Vagina (tissue), 2 donors: ENCODE results near the gene MAP4K4.

Experiments
- CTCF ChIP-seq, 3 experiments: fragments of 450-650 bp in 2 of 3; fragments of 200-600 bp in 1 of 3; sonication (generic) in 1 of 3; IDR thresholded peaks; one replicate each; pipeline ENCODE4 v1.5.1; 2017 to 2019; ENCODE audit warnings: antibody characterized with exemption in 3 of 3, mild to moderate bottlenecking in 2 of 3, moderate library complexity in 2 of 3
- POLR2A ChIP-seq, 2 donors: fragments of 450-650 bp; IDR thresholded peaks; one replicate each; pipeline ENCODE4 v1.6.1; 2017; ENCODE audit warnings: antibody characterized with exemption in 2 of 2, mild to moderate bottlenecking in 2 of 2, moderate library complexity in 2 of 2
- POLR2AphosphoS5 ChIP-seq, 2 donors: sonication (generic); formaldehyde crosslinking; IDR thresholded peaks; one replicate each; pipeline ENCODE4 v1.9.0; 2017; ENCODE audit warnings: antibody characterized with exemption in 2 of 2, mild to moderate bottlenecking in 2 of 2, low read depth in 1 of 2; ENCODE audit not compliant: insufficient read depth in 1 of 2

GRCh38 chr2:101699755-101700461 is 2.4 kb downstream of the MAP4K4 start:
- no peak for TF ChIP-seq POLR2AphosphoS5 (IDR thresholded peaks at IDR 0.05; ENCODE audit: insufficient read depth in 1 of 2, low read depth in 1 of 2)
- no peak for TF ChIP-seq CTCF (IDR thresholded peaks at IDR 0.05)
- TF ChIP-seq POLR2A (IDR thresholded peaks at IDR 0.05): no peak
